Spleen (tissue), 11 donors: ENCODE measurements around the gene HSPA4. TPM values are rescaled to one million over a fixed set of nuclear protein-coding genes. Genes with fewer than 3 reads are reported as not detected.

Experiments used
- DNase-seq: peaks from one replicate; pipeline ENCODE4 v3.0.0-alpha.2; 2020
- H3K27ac ChIP-seq, 8 donors: fragments of 200-600 bp; sonication (generic) in 7 of 8; 1 replicate in 4 of 8; 2 replicates in 4 of 8; pipeline versions ENCODE4 v1.5.0 to v1.8.0; 2016 to 2021; ENCODE audit warnings: inconsistent platforms in 4 of 8, mild to moderate bottlenecking in 4 of 8, moderate library complexity in 1 of 8
- H3K27me3 ChIP-seq, 7 donors: fragments of 200-600 bp; sonication (generic) in 6 of 7; replicated peaks in 1 of 7; 1 replicate in 4 of 7; 2 replicates in 3 of 7; pipeline versions ENCODE4 v1.5.0 to v1.8.0; 2016 to 2021; ENCODE audit warnings: inconsistent platforms in 3 of 7, mild to moderate bottlenecking in 1 of 7
- H3K36me3 ChIP-seq, 6 donors: fragments of 200-600 bp; sonication (generic) in 5 of 6; 1 replicate in 4 of 6; 2 replicates in 2 of 6; pipeline versions ENCODE4 v1.5.0 to v1.8.0; 2016 to 2021; ENCODE audit warnings: inconsistent platforms in 2 of 6
- H3K4me1 ChIP-seq, 6 donors: fragments of 200-600 bp; sonication (generic) in 5 of 6; 1 replicate in 3 of 6; 2 replicates in 3 of 6; pipeline versions ENCODE4 v1.5.0 to v1.8.0; 2016 to 2021; ENCODE audit warnings: inconsistent platforms in 3 of 6
- H3K4me3 ChIP-seq, 8 donors: fragments of 200-600 bp; sonication (generic) in 7 of 8; 1 replicate in 4 of 8; 2 replicates in 4 of 8; pipeline versions ENCODE4 v1.5.0 to v1.8.0; 2016 to 2021; ENCODE audit warnings: inconsistent platforms in 4 of 8, mild to moderate bottlenecking in 4 of 8, moderate library complexity in 2 of 8
- H3K9me3 ChIP-seq, 8 donors: fragments of 200-600 bp; sonication (generic) in 7 of 8; 1 replicate in 4 of 8; 2 replicates in 4 of 8; pipeline versions ENCODE4 v1.5.0 to v1.8.0; 2016 to 2021; ENCODE audit warnings: inconsistent platforms in 4 of 8
- CTCF ChIP-seq, 11 experiments: fragments of 200-600 bp in 7 of 11; fragments of 450-650 bp in 4 of 11; sonication (generic) in 4 of 11; IDR thresholded peaks in 8 of 11; conservative IDR thresholded peaks in 3 of 11; 1 replicate in 7 of 11; 2 replicates in 4 of 11; pipeline versions ENCODE4 v1.4.0 to v1.8.0; 2016 to 2021; ENCODE audit warnings: antibody characterized with exemption in 11 of 11, inconsistent platforms in 4 of 11, mild to moderate bottlenecking in 1 of 11
- POLR2A ChIP-seq, 3 donors: fragments of 450-650 bp; IDR thresholded peaks; one replicate each; pipeline ENCODE4 v1.5.1; 2017; ENCODE audit warnings: antibody characterized with exemption in 3 of 3, mild to moderate bottlenecking in 1 of 3
- POLR2AphosphoS5 ChIP-seq, 3 donors: sonication (generic); formaldehyde crosslinking; IDR thresholded peaks; one replicate each; pipeline ENCODE4 v1.5.1; 2017; ENCODE audit warnings: antibody characterized with exemption in 3 of 3
- WGBS, 5 donors: extraction: QIAGEN DNeasy Blood & Tissue Kit in 3 of 5; methylation state at CpG; one replicate each; pipeline versions ENCODE4 v1.1.5 to v1.1.7; 2013 to 2018; 5-methylcytosine and 5-hydroxymethylcytosine counted together
- intact Hi-C: fragments of 100-400 bp; cut with DNase I; formaldehyde crosslinking; loops from one replicate; pipeline ENCODE4 v1.15.0; 2023; ENCODE audit warnings: low total_unique reads
- polyA plus RNA-seq, 3 donors: library from polyadenylated mRNA; stranded (reverse); fragments of 200-250 nt; gene quantifications; one replicate each; pipeline ENCODE4 v1.2.1, GENCODE V29; 2013
- total RNA-seq, 7 donors: library from RNA; depleted of rRNA in 3 of 7; stranded (reverse); fragments of >200 nt in 3 of 7; fragmentation: NEBNext Ultra II Directional in 4 of 7; extraction: Animal tissue kit (Norgen Biotek cat#: 25700) in 4 of 7; gene quantifications; one replicate each; pipeline versions ENCODE4 v1.1.0 to v1.2.1, GENCODE V29; 2016 to 2021
- donor health status: healthy with polysubstance abuse.
- donor health status: DM: no; HTN: no; CAD: no; lungs with moderate emphysema.
- donor health status: DM: no; HTN: no; CAD: no.
- donor health status: Bipolar disorder and iron deficiency.
- donor health status: healthy.
- donor health status: DM: no; HTN: no; CAD: no.
- donor health status: DM: yes; HTN: yes; CAD: no.

The HSPA4 gene
- total and polyA plus RNA-seq, 10 donors: 38.0 to 74.6 (median 60.0) TPM

GRCh38 chr5:133051061-133051541 is 712 bp upstream of the HSPA4 start:
- intact Hi-C loops: no loop called here
- peak overlapping the region; percentile 59 to 98 (median 84) for H3K4me3 ChIP-seq
- H3K9me3 ChIP-seq: no peaks in the 10 kb centered on the region
- peak overlapping the region; percentile 90 to 100 (median 97) for H3K27ac ChIP-seq
- no peak for TF ChIP-seq CTCF (IDR thresholded peaks at IDR 0.05 in 8 of 11, conservative IDR thresholded peaks at IDR 0.05 in 3 of 11)
- TF ChIP-seq POLR2A (IDR thresholded peaks at IDR 0.05): no peak
- no peak for TF ChIP-seq POLR2AphosphoS5 (IDR thresholded peaks at IDR 0.05)
- 1 to 3% (median 1%) methylated on average over 13 to 15 of the region's 15 CpGs for WGBS, 5 donors
- no peak for DNase-seq
- peaks cover 0 to 6% (median 0%) of the 10 kb centered on the region in 6 donors for H3K36me3 ChIP-seq
- H3K27me3 ChIP-seq: no peaks in the 10 kb centered on the region
- H3K4me1 ChIP-seq: peaks cover 24 to 74% (median 49%) of the 10 kb centered on the region in 6 donors

GRCh38 chr5:133052317-133053175 is 733 bp downstream of the HSPA4 start:
- 1 to 2% (median 1%) methylated on average over 44 to 59 of the region's 59 CpGs for WGBS, 5 donors
- H3K27ac ChIP-seq: peak overlapping the region; percentile 90 to 100 (median 97)
- peak overlapping the region; percentile 59 to 98 (median 84) for H3K4me3 ChIP-seq
- no peaks in the 10 kb centered on the region for H3K27me3 ChIP-seq
- no peaks in the 10 kb centered on the region for H3K9me3 ChIP-seq
- intact Hi-C loops: no loop called here
- H3K4me1 ChIP-seq: peaks cover 32 to 78% (median 61%) of the 10 kb centered on the region in 6 donors
- TF ChIP-seq POLR2AphosphoS5 (IDR thresholded peaks at IDR 0.05) (peak; percentile 43 to 76 (median 60)), POLR2A (IDR thresholded peaks at IDR 0.05) (no peak)
- peaks cover 0 to 6% (median 0%) of the 10 kb centered on the region in 6 donors for H3K36me3 ChIP-seq
- DNase-seq: peak; percentile 94

GRCh38 chr5:133053448-133053847 is 1.6 kb downstream of the HSPA4 start:
- intact Hi-C loops: no loop called here
- peaks cover 38 to 86% (median 69%) of the 10 kb centered on the region in 6 donors for H3K4me1 ChIP-seq
- peaks cover 0 to 6% (median 0%) of the 10 kb centered on the region in 6 donors for H3K36me3 ChIP-seq
- no peaks in the 10 kb centered on the region for H3K9me3 ChIP-seq
- no peaks in the 10 kb centered on the region for H3K27me3 ChIP-seq
- DNase-seq: no peak
- WGBS, 5 donors: 89 to 94% (median 90%) methylated on average over 15 of the region's 15 CpGs
- H3K27ac ChIP-seq: peak overlapping the region in 3 of 8 donors; percentile 95 to 97 (median 97)
- peak overlapping the region in 7 of 8 donors; percentile 59 to 98 (median 84) for H3K4me3 ChIP-seq
- no peak for TF ChIP-seq POLR2AphosphoS5 (IDR thresholded peaks at IDR 0.05)

- peaks cover 38 to 87% (median 73%) of the 10 kb centered on the region in 6 donors for H3K4me1 ChIP-seq
- TF ChIP-seq CTCF (IDR thresholded peaks at IDR 0.05 in 8 of 11, conservative IDR thresholded peaks at IDR 0.05 in 3 of 11): no peak
- TF ChIP-seq POLR2AphosphoS5 (IDR thresholded peaks at IDR 0.05): no peak
- no peak for TF ChIP-seq POLR2A (IDR thresholded peaks at IDR 0.05)
- 88 to 94% (median 91%) methylated on average over 7 of the region's 7 CpGs for WGBS, 5 donors
- peaks cover 0 to 6% (median 0%) of the 10 kb centered on the region in 6 donors for H3K36me3 ChIP-seq
- intact Hi-C loops: no loop called here
- no peaks in the 10 kb centered on the region for H3K27me3 ChIP-seq
- no peak overlapping the region for H3K27ac ChIP-seq
- H3K4me3 ChIP-seq: no peak overlapping the region
- H3K9me3 ChIP-seq: no peaks in the 10 kb centered on the region
- DNase-seq: no peak
These were observed 3.1 kb downstream of the HSPA4 start for GRCh38 chr5:133054697-133055471.
